Myometrial cell (primary cell): ENCODE results near the gene NRL. TPM values are rescaled to one million over a fixed set of nuclear protein-coding genes. Genes with fewer than 3 reads are reported as not detected.

Experiments used
- total RNA-seq: library from RNA; depleted of rRNA; stranded (reverse); fragments of >200 nt; gene quantifications from 2 replicates; pipeline ENCODE4 v1.2.3, GENCODE V29; 2015

The NRL gene
- total RNA-seq, result under 0.01 and 0.29 TPM in 2 replicates

GRCh38 chr14:24114532-24115421 is at the start of gene NRL, which contains the start of gene DCAF11:
NRL (minus strand) TSS chr14:24114949; CDS start chr14:24082848, 32,101 bp downstream.
DCAF11 (plus strand) TSS chr14:24114777; CDS start chr14:24115595, 818 bp downstream.

GRCh38 chr14:24160850-24161804 is 46.4 kb upstream of the NRL start, which contains the start of gene IRF9:
IRF9 (plus strand) TSS chr14:24161265; CDS start chr14:24162145, 880 bp downstream.

GRCh38 chr14:24146978-24147760 is 32.4 kb upstream of the NRL start, which contains the start of gene RNF31:
RNF31 (plus strand) TSS chr14:24147498; CDS start chr14:24147699, 201 bp downstream.

GRCh38 chr14:24146453-24146977 is 31.8 kb upstream of the NRL start, which contains the start of gene PSME2:
PSME2 (minus strand) TSS chr14:24146610; CDS start chr14:24146581, 29 bp downstream.

GRCh38 chr14:24141097-24141880 is 26.5 kb upstream of the NRL start, which contains the start of gene EMC9:
EMC9 (minus strand) TSS chr14:24141591; CDS start chr14:24141304, 287 bp downstream.

GRCh38 chr14:24135834-24136683 is 21.3 kb upstream of the NRL start, which contains the start of gene PSME1:
PSME1 (plus strand) TSS chr14:24136194; CDS start chr14:24136263, 69 bp downstream.

GRCh38 chr14:24130380-24130716 is 15.6 kb upstream of the NRL start, which contains the start of gene FITM1:
FITM1 (plus strand) TSS chr14:24130659; CDS start chr14:24131564, 905 bp downstream.

GRCh38 chr14:24093901-24094840 is 20.6 kb downstream of the NRL start, which contains the start of gene PCK2:
PCK2 (plus strand) TSS chr14:24094311; CDS start chr14:24094406, 95 bp downstream.

GRCh38 chr14:24071144-24071697 is 43.5 kb downstream of the NRL start, which contains the start of gene CPNE6:
CPNE6 (plus strand) TSS chr14:24071562; CDS start chr14:24072937, 1,375 bp downstream.

GRCh38 chr14:24051789-24052655 is 62.7 kb downstream of the NRL start, which contains the start of gene CARMIL3:
CARMIL3 (plus strand) TSS chr14:24052009; CDS start chr14:24052154, 145 bp downstream.

Other genes with a start within 250 kb of the NRL start
- gene DHRS4, start 161.2 kb downstream of the NRL start, total RNA-seq, result 59.7 and 83.0 TPM in 2 replicates
- gene DHRS4L2, start 126.0 kb downstream of the NRL start, total RNA-seq, result 22.5 and 25.9 TPM in 2 replicates
- gene CARMIL3, start 62.9 kb downstream of the NRL start, total RNA-seq, result not detected in 2 replicates
- gene CPNE6, start 43.4 kb downstream of the NRL start, total RNA-seq, result not detected in 2 replicates
- gene PCK2, start 20.6 kb downstream of the NRL start, total RNA-seq, result 44.0 and 79.9 TPM in 2 replicates
- 57.1 and 70.3 TPM in 2 replicates for gene DCAF11, start 172 bp downstream of the NRL start, total RNA-seq
- gene FITM1, start 15.7 kb upstream of the NRL start, total RNA-seq, result not detected in 2 replicates
- gene PSME1, start 21.2 kb upstream of the NRL start, total RNA-seq, result 181 and 193 TPM in 2 replicates
- 14.0 and 20.2 TPM in 2 replicates for gene EMC9, start 26.6 kb upstream of the NRL start, total RNA-seq
- gene PSME2, start 31.7 kb upstream of the NRL start, total RNA-seq, result 105 and 124 TPM in 2 replicates
- 35.7 and 41.8 TPM in 2 replicates for gene RNF31, start 32.5 kb upstream of the NRL start, total RNA-seq
- gene IRF9, start 46.3 kb upstream of the NRL start, total RNA-seq, result 66.8 and 80.4 TPM in 2 replicates
- gene REC8, start 57.1 kb upstream of the NRL start, total RNA-seq, result 20.0 and 44.7 TPM in 2 replicates
- gene IPO4, start 73.9 kb upstream of the NRL start, total RNA-seq, result 70.4 and 79.0 TPM in 2 replicates
- 85.9 and 92.5 TPM in 2 replicates for gene TM9SF1, start 80.5 kb upstream of the NRL start, total RNA-seq
- gene TSSK4, start 90.7 kb upstream of the NRL start, total RNA-seq, result not detected in 2 replicates
- gene CHMP4A, start 98.5 kb upstream of the NRL start, total RNA-seq, result 28.0 and 40.8 TPM in 2 replicates
- gene MDP1, start 101.1 kb upstream of the NRL start, total RNA-seq, result 11.8 and 12.8 TPM in 2 replicates
- gene NEDD8, start 117.4 kb upstream of the NRL start, total RNA-seq, result 229 and 231 TPM in 2 replicates
- 83.0 and 111 TPM in 2 replicates for gene GMPR2, start 118.0 kb upstream of the NRL start, total RNA-seq
- 48.6 and 95.1 TPM in 2 replicates for gene TINF2, start 127.7 kb upstream of the NRL start, total RNA-seq
- gene TGM1, start 148.2 kb upstream of the NRL start, total RNA-seq, result 0.35 and 4.0 TPM in 2 replicates
- gene RABGGTA, start 156.6 kb upstream of the NRL start, total RNA-seq, result 33.1 and 65.2 TPM in 2 replicates
- gene DHRS1, start 184.8 kb upstream of the NRL start, total RNA-seq, result 15.3 and 21.3 TPM in 2 replicates
- 15.0 and 22.0 TPM in 2 replicates for gene NOP9, start 184.9 kb upstream of the NRL start, total RNA-seq
- 1.4 and 2.3 TPM in 2 replicates for gene CIDEB, start 193.0 kb upstream of the NRL start, total RNA-seq
- gene LTB4R2, start 195.2 kb upstream of the NRL start, total RNA-seq, result 0.18 and 1.4 TPM in 2 replicates
- gene LTB4R, start 196.6 kb upstream of the NRL start, total RNA-seq, result under 0.01 and 0.71 TPM in 2 replicates
- not detected in 2 replicates for gene ADCY4, start 220.1 kb upstream of the NRL start, total RNA-seq
- gene RIPK3, start 225.0 kb upstream of the NRL start, total RNA-seq, result not detected in 2 replicates